HG03520 (cell line): ENCODE data around the gene GABRB2.

Experiments used
- ATAC-seq: cut with Tn5 transposase; IDR thresholded peaks from one replicate; pipeline ENCODE4 v1.9.1; 2021; ENCODE audit warnings: mild to moderate bottlenecking, moderate library complexity; ENCODE audit not compliant: unreplicated experiment

Gene GABRB2

GRCh38 chr5:161481922-161482321, 64.6 kb downstream of the GABRB2 start:
- peak; percentile 50 for ATAC-seq

- no peak for ATAC-seq
Measured at GRCh38 chr5:161471211-161471950, 75.1 kb downstream of the GABRB2 start.

GRCh38 chr5:161467703-161468102, 78.8 kb downstream of the GABRB2 start:
- no peak for ATAC-seq

- no peak for ATAC-seq
Measured at GRCh38 chr5:161460741-161461140, 85.8 kb downstream of the GABRB2 start.

- ATAC-seq = no peak
Measured at GRCh38 chr5:161446655-161447054, 99.9 kb downstream of the GABRB2 start.

- ATAC-seq = no peak
Measured at GRCh38 chr5:161442471-161442870, 104.1 kb downstream of the GABRB2 start.

- no peak for ATAC-seq
Measured at GRCh38 chr5:161432798-161433197, 113.7 kb downstream of the GABRB2 start.

GRCh38 chr5:161431963-161432362, 114.6 kb downstream of the GABRB2 start:
- ATAC-seq = no peak

- ATAC-seq = no peak
Measured at GRCh38 chr5:161421067-161421466, 125.5 kb downstream of the GABRB2 start.

GRCh38 chr5:161420521-161420920, 126.0 kb downstream of the GABRB2 start:
- no peak for ATAC-seq

- no peak for ATAC-seq
Measured at GRCh38 chr5:161414896-161415295, 131.6 kb downstream of the GABRB2 start.

- ATAC-seq = no peak
Measured at GRCh38 chr5:161414037-161414436, 132.5 kb downstream of the GABRB2 start.

- ATAC-seq = no peak
Measured at GRCh38 chr5:161412792-161413191, 133.7 kb downstream of the GABRB2 start.

- no peak for ATAC-seq
Measured at GRCh38 chr5:161411156-161411555, 135.4 kb downstream of the GABRB2 start.

- ATAC-seq = no peak
Measured at GRCh38 chr5:161410640-161411039, 135.9 kb downstream of the GABRB2 start.

GRCh38 chr5:161409471-161409870, 137.1 kb downstream of the GABRB2 start:
- ATAC-seq = no peak

- ATAC-seq = no peak
Measured at GRCh38 chr5:161406880-161407279, 139.6 kb downstream of the GABRB2 start.

- ATAC-seq = no peak
Measured at GRCh38 chr5:161403996-161404395, 142.5 kb downstream of the GABRB2 start.

GRCh38 chr5:161403121-161403520, 143.4 kb downstream of the GABRB2 start:
- ATAC-seq = no peak

- ATAC-seq = no peak
Measured at GRCh38 chr5:161400583-161400982, 145.9 kb downstream of the GABRB2 start.

GRCh38 chr5:161399996-161400562, 146.4 kb downstream of the GABRB2 start:
- no peak for ATAC-seq

GRCh38 chr5:161397448-161397847, 149.1 kb downstream of the GABRB2 start:
- ATAC-seq = no peak

- ATAC-seq = no peak
Measured at GRCh38 chr5:161396171-161396570, 150.4 kb downstream of the GABRB2 start.
